Muscle of leg (tissue), 11 donors: ENCODE measurements around the gene LIN7C. TPM values are rescaled to one million over a fixed set of nuclear protein-coding genes. Genes with fewer than 3 reads are reported as not detected.

Experiments
- DNase-seq: peaks from one replicate; pipeline ENCODE4 v3.0.0; 2013
- H3K27ac ChIP-seq: one replicate; pipeline ENCODE4 v1.5.1; 2013; ENCODE audit warnings: mild to moderate bottlenecking, low read length, control low read depth
- H3K27me3 ChIP-seq: one replicate; pipeline ENCODE4 v1.6.1; 2013; ENCODE audit warnings: low read length; ENCODE audit not compliant: control insufficient read depth, insufficient read depth
- H3K36me3 ChIP-seq: one replicate; pipeline ENCODE4 v1.6.1; 2013; ENCODE audit warnings: low read length; ENCODE audit not compliant: control insufficient read depth, insufficient read depth
- H3K4me1 ChIP-seq: one replicate; pipeline ENCODE4 v1.6.1; 2013; ENCODE audit warnings: low read length; ENCODE audit not compliant: control insufficient read depth, insufficient read depth
- H3K4me3 ChIP-seq: one replicate; pipeline ENCODE4 v1.5.1; 2013; ENCODE audit warnings: low read length, control low read depth
- H3K9me3 ChIP-seq: replicated peaks from 2 replicates; pipeline ENCODE4 v1.6.1; 2013; ENCODE audit warnings: low read depth, low read length; ENCODE audit not compliant: control insufficient read depth
- WGBS: methylation state at CpG from one replicate; pipeline ENCODE4 v1.1.5; 2013; ENCODE audit warnings: missing lambda C conversion rate; ENCODE audit not compliant: insufficient coverage; 5-methylcytosine and 5-hydroxymethylcytosine counted together
- polyA plus RNA-seq, 8 donors: library from polyadenylated mRNA; unstranded; fragments of 120-200 nt; gene quantifications; one replicate each; pipeline versions ENCODE4 v1.2.1 to v1.2.3, GENCODE V29; 2013; ENCODE audit warnings: inconsistent platforms in 1 of 8, low replicate concordance in 1 of 8; ENCODE audit not compliant: insufficient read length in 8 of 8, insufficient read depth in 1 of 8
- total RNA-seq: library from RNA; stranded (reverse); fragments of 120-200 nt; gene quantifications from one replicate; pipeline ENCODE4 v1.2.4, GENCODE V29; 2013

The LIN7C gene
- total and polyA plus RNA-seq, 9 donors, result 7.5 to 14.2 (median 11.6) TPM

GRCh38 chr11:27514076-27514475, 7.5 kb upstream of the LIN7C start:
- Histone ChIP-seq H3K4me3 (no peak overlapping the region), H3K36me3 (no peaks in the 10 kb centered on the region), H3K9me3 (peaks cover 8% of the 10 kb centered on the region), H3K4me1 (no peaks in the 10 kb centered on the region), H3K27ac (peak overlapping the region; percentile 11), H3K27me3 (no peaks in the 10 kb centered on the region)
- no peak for DNase-seq
- WGBS, result 87% methylated on average over 4 of the region's 4 CpGs

GRCh38 chr11:27513389-27513788, 6.8 kb upstream of the LIN7C start:
- 66% methylated on average over 2 of the region's 2 CpGs for WGBS
- DNase-seq, result no peak
- Histone ChIP-seq H3K27me3 (no peaks in the 10 kb centered on the region), H3K4me3 (no peak overlapping the region), H3K9me3 (peaks cover 8% of the 10 kb centered on the region), H3K27ac (no peak overlapping the region), H3K36me3 (no peaks in the 10 kb centered on the region), H3K4me1 (no peaks in the 10 kb centered on the region)

- 67% methylated on average over 1 of the region's 3 CpGs for WGBS
- H3K4me3 ChIP-seq, result no peak overlapping the region
- no peaks in the 10 kb centered on the region for H3K4me1 ChIP-seq
- no peak overlapping the region for H3K27ac ChIP-seq
- peaks cover 8% of the 10 kb centered on the region for H3K9me3 ChIP-seq
- no peak for DNase-seq
- no peaks in the 10 kb centered on the region for H3K36me3 ChIP-seq
- no peaks in the 10 kb centered on the region for H3K27me3 ChIP-seq
Measured at GRCh38 chr11:27512238-27512637, 5.7 kb upstream of the LIN7C start.

GRCh38 chr11:27509908-27510307, 3.3 kb upstream of the LIN7C start:
- Histone ChIP-seq H3K4me3 (no peak overlapping the region), H3K27ac (no peak overlapping the region), H3K27me3 (no peaks in the 10 kb centered on the region), H3K9me3 (peaks cover 5% of the 10 kb centered on the region), H3K36me3 (no peaks in the 10 kb centered on the region), H3K4me1 (peaks cover 5% of the 10 kb centered on the region)
- no peak for DNase-seq
- no CpG with 5 or more reads among the region's 4 CpGs for WGBS

GRCh38 chr11:27507557-27508322, 1.2 kb upstream of the LIN7C start:
- H3K4me1 ChIP-seq, result peaks cover 5% of the 10 kb centered on the region
- H3K9me3 ChIP-seq, result no peaks in the 10 kb centered on the region
- no peak overlapping the region for H3K4me3 ChIP-seq
- 93% methylated on average over 2 of the region's 4 CpGs for WGBS
- DNase-seq, result no peak
- no peak overlapping the region for H3K27ac ChIP-seq
- no peaks in the 10 kb centered on the region for H3K27me3 ChIP-seq
- no peaks in the 10 kb centered on the region for H3K36me3 ChIP-seq

GRCh38 chr11:27505781-27506180, 788 bp downstream of the LIN7C start:
- Histone ChIP-seq H3K36me3 (peaks cover 2% of the 10 kb centered on the region), H3K27me3 (no peaks in the 10 kb centered on the region), H3K9me3 (no peaks in the 10 kb centered on the region), H3K4me3 (peak overlapping the region; percentile 77), H3K27ac (peak overlapping the region; percentile 94), H3K4me1 (peaks cover 5% of the 10 kb centered on the region)
- no peak for DNase-seq
- 7% methylated on average over 2 of the region's 5 CpGs for WGBS

GRCh38 chr11:27504205-27504604, 2.4 kb downstream of the LIN7C start:
- no peaks in the 10 kb centered on the region for H3K9me3 ChIP-seq
- H3K4me3 ChIP-seq, result no peak overlapping the region
- DNase-seq, result no peak
- peaks cover 5% of the 10 kb centered on the region for H3K4me1 ChIP-seq
- peaks cover 8% of the 10 kb centered on the region for H3K36me3 ChIP-seq
- H3K27ac ChIP-seq, result no peak overlapping the region
- WGBS, result no CpG with 5 or more reads among the region's 2 CpGs
- no peaks in the 10 kb centered on the region for H3K27me3 ChIP-seq

GRCh38 chr11:27501100-27501499, 5.5 kb downstream of the LIN7C start:
- no peaks in the 10 kb centered on the region for H3K9me3 ChIP-seq
- no peak overlapping the region for H3K4me3 ChIP-seq
- H3K27me3 ChIP-seq, result no peaks in the 10 kb centered on the region
- peaks cover 5% of the 10 kb centered on the region for H3K4me1 ChIP-seq
- no peak overlapping the region for H3K27ac ChIP-seq
- H3K36me3 ChIP-seq, result peaks cover 8% of the 10 kb centered on the region
- DNase-seq, result no peak

- no peaks in the 10 kb centered on the region for H3K27me3 ChIP-seq
- no CpG with 5 or more reads among the region's 1 CpG for WGBS
Measured at GRCh38 chr11:27497911-27498310, 8.7 kb downstream of the LIN7C start.

GRCh38 chr11:27497284-27497866, 9.2 kb downstream of the LIN7C start:
- DNase-seq, result peak; percentile 36
- Histone ChIP-seq H3K36me3 (peaks cover 13% of the 10 kb centered on the region), H3K27me3 (no peaks in the 10 kb centered on the region), H3K4me3 (no peak overlapping the region), H3K9me3 (no peaks in the 10 kb centered on the region), H3K27ac (no peak overlapping the region), H3K4me1 (no peaks in the 10 kb centered on the region)

More at GRCh38 chr11:27497911-27498310, 8.7 kb downstream of the LIN7C start:
- H3K36me3 ChIP-seq, result peaks cover 11% of the 10 kb centered on the region
- no peaks in the 10 kb centered on the region for H3K4me1 ChIP-seq
- no peak for DNase-seq
- H3K4me3 ChIP-seq, result no peak overlapping the region
- H3K9me3 ChIP-seq, result no peaks in the 10 kb centered on the region
- H3K27ac ChIP-seq, result no peak overlapping the region
